Right hindlimb (tissue), 1 donor: ENCODE data around the gene CCDC13.

Experiments used
- DNase-seq: peaks from one replicate; pipeline ENCODE4 v3.0.0-alpha.2; 2018

CCDC13 gene

DNA sequence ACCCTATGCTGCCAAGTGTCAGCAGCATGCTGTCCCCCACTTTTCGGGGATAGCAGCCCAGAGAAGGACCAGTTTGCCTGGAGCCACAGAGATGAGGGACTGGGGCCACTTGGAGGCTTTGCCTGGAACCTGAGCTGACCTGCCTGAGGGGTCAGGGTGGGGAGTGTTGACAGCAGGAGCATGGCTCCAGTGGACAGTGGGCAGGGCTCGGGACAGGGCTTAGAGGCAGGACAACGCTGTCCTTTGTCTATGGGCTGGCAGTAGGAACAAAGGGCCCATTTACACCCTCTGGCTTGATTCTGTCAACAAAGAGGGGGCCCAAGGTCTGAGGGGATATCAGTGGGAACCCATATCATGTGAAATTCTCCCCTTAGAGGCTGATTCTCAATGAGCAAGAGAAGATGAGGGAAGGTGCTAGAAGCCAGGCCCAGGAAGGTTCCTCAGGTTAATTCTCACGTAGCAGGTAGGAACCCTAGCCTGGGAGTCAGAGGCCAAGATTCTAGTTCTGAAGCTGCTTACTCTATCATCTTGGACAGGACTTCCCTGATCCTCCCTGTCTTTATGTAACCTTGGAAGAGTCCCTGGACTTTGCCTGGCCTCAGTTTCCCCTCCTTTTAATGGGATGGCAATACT is 40.7 kb downstream of the CCDC13 start:
- no peak for DNase-seq

DNA sequence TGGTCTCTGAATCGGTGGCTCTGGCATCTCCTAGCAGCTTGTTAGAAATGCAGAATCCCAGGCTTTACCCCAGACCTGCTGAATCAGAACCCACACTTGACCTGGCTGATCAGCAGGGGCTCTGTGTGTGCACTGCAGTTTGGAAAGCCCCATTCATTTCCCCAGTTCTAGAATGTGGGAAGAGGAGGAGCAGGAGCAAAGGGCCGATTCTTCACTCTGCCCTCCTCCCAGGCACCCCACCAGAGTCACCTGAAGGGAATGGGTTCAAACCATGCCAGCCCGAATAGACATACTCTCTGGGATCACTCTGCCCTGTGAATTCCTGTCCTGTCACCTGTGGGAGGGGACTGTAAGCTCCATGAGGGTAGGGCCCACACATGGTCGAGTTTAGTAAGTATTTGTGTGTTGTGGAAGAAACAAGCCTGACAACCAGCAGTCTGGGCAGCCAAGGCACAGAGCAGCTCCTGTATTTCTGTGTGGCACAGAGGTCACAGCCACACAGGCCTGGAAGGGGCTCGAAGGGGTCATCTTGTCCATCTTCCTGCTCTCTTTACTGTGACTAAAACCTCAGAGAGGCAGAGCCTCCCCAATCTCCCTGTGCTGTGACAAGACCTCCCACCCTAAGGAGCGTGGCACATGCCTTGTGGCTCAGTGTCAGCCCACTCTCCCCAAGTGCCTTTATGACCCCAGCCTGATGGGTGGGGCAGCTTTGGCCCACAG is 41.4 kb downstream of the CCDC13 start:
- no peak for DNase-seq

DNA sequence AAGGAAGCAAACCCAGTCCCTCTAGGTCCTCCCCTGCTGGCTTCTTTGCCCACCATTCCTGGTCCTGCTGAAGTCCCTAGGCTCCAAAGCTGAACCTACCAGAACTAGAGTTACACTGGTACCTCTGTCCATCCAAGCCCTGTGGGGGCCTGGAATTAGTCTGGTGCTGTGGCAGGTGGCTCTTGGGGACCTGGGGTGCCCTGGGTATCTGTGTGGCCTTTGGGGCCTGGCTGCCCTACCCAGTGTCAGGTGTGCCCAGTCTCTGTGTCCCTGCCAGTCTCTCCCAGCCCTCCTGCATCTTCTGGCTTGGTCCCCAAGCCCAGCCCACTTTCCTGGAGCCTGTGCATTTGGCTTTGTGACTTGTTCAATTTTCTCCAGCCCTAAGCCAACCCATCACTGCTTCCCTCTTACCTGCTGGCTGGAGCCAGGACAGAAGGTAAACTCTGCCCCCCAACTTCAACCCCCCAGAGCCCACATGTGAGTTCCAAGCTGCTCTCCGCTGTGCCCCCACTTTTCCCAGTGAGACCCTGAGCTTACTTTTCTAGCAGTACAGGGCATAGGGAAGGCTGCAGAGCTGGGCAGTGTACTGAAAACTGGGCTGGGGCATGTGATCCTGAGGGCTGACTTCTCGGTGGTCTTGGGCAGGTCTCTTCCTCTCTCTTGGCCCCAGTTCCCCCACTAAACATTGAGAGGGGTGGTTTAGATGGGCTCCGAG is 42.2 kb downstream of the CCDC13 start:
- no peak for DNase-seq

DNA sequence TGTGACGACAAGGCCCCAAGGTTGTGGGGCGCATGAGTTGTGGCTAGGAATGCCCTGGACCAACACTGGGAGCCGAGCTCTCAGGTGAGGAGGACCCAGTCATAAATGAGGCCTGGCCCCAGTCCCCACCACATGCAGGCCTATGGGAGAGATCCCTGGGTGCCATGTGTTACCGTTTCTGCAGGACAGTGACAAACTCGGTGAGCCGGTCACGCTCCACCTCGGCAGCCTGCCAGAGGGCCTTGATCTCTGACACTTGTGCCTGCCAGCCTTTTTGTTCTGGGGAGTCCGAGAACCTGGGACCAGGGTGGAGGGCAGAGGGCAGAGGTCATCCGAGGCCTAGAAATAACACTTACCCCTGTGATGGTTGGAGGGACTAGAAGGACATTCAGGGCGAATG is 42.8 kb downstream of the CCDC13 start:
- DNase-seq = no peak

DNA sequence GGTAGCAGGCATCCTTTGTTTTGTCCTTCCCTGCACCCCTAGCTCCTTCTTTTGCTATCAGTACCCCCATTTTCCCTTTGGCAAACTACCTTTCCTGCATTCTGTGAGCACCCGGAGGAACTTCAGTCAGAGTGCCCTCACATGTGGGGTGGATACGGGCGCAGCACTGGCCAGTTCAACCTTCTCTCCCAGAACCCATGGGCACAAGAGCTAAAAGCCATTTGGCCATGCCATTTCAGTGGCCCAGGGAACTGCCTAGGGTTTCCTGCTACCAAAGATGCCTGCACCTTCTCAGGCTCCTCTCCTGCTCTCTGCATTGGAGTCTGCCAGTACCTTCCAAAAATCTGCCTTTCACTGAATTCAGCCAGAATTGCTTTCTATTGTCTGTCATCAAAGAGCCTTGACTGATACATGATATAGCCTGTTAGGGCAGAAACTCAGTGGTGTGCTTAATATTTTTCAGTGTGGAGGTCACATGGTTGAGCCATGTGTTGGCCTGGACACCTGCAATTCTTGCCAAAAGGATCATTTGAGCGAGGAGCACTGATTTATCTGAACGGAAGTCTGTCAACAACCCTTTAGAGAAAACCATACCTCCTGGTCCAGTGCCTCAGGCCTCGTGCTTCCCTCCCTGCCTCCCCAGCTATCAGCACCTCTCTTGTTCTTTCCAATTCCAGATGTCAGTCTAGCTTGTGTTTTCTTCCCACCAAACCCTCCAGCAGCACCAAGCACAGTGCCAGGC is 43.5 kb downstream of the CCDC13 start:
- no peak for DNase-seq

DNA sequence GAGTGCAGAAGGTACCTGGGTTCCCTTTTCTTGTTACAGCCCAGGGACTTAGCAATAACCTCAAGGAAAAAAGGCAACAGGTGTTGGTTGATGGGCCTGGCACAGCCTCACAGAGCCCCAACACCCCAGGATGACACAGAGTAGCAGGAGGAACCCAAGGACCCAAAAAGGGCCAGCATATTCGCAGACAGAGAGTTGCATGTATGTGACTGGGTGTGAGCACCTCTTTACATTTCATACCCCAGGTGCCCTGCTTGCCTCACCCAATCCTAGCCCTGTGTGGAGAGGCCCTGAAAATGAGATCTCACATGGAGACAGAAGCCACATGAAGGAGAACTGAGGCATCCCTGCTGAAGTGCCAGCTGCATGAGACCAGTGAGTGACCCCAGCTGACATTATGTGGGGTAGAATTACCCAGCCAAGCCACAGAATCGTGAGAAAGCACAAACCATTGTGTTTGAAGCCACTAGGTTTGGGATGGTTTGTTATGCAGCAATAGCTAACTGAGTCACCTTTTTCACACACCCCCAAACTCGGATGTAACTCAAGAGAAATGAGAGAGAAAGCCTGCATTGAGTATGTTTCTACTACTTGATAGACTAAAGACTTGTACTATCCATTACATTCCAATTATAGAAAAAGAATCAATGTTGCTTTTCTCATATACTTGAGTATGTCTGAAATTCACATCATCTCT is 44.2 kb downstream of the CCDC13 start:
- no peak for DNase-seq

DNA sequence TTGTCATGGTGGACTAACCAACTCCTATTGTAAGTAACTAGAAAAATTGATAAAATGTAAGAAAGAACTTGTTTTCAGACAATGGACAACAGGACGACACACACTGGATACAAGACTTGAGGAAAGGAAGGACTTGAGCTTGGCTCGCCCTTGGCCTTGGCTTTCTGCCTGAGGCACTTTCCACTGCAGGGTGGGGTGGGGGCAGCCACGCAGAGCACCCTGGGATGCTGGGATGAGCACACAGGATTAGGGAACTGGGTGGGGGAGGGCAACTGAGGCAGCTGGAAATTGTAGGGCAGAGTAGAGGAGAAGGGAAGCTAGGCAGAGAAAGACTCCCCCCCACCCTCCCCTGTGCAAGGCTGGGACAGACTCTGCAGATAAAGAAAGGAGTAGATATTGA is 45.0 kb downstream of the CCDC13 start:
- no peak for DNase-seq

DNA sequence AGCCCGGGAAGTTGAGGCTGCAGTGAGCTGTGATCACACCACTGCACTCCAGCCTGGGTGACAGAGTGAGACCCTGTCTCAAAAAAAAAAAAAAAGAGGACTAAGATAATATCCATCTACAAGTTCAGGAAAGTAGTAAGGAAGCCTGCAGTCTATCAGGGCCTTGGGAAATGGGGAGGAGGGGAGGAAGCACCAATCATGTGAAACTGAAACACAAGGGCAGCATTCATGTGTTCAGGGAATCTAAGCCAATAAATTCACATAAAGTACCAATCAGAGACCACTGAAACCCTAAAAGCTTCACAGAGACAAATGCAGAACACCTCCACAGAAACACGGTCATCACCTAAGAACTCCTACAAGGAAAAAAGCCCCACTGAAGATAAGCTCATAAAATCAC is 47.6 kb downstream of the CCDC13 start:
- no peak for DNase-seq

DNA sequence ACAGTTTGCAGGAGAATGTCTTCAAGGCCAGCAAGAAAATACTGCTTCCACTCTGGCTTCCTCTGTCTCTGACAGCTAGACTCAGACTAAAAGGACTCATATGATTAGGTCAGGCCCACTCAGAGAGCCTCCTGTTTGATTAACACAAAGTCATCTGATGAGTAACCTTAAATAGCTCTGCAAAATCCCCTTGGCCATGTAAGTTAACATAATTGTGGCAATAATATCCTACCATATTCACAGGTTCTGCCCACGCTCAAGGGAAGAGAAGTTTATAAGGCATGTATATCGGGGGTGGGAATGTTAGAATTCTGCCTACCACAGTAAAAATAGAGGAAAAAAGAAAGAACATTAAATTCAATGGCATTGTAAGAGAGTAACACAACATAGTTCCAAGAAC is 49.8 kb downstream of the CCDC13 start:
- no peak for DNase-seq
